Astrocyte (in vitro differentiated cells and primary cell): ENCODE results near the gene MYL12A. TPM values are rescaled to one million over a fixed set of nuclear protein-coding genes. Genes with fewer than 3 reads are reported as not detected.

ENCODE experiments used
- DNase-seq: peaks from one replicate; pipeline ENCODE4 v3.0.0-alpha.2; 2010; ENCODE audit warnings: low read depth
- FAIRE-seq: peaks from 2 replicates; lab custom pipeline; 2011; peaks lifted over from hg19 to GRCh38; lab: Jason Lieb, UNC
- H2AFZ ChIP-seq: 2 replicates; pipeline ENCODE4 v1.6.0; 2012; ENCODE audit warnings: low read depth, low read length, inconsistent platforms
- H3K27ac ChIP-seq: 2 replicates; pipeline ENCODE4 v1.5.1; 2011; ENCODE audit warnings: low read depth, low read length, inconsistent platforms
- H3K27me3 ChIP-seq: 2 replicates; pipeline ENCODE4 v1.6.0; 2011; ENCODE audit warnings: low read length, inconsistent platforms; ENCODE audit not compliant: insufficient read depth
- H3K36me3 ChIP-seq: 2 replicates; pipeline ENCODE4 v1.5.1; 2011; ENCODE audit warnings: low read length, inconsistent platforms; ENCODE audit not compliant: insufficient read depth
- H3K4me1 ChIP-seq: 2 replicates; pipeline ENCODE4 v1.5.1; 2011; ENCODE audit warnings: low read length, inconsistent platforms; ENCODE audit not compliant: insufficient read depth
- H3K4me2 ChIP-seq: 2 replicates; pipeline ENCODE4 v1.6.0; 2012; ENCODE audit warnings: low read length, inconsistent platforms
- H3K4me3 ChIP-seq: 2 replicates; pipeline ENCODE4 v1.5.1; 2011; ENCODE audit warnings: low read depth, mild to moderate bottlenecking, low read length, inconsistent platforms; ENCODE audit not compliant: insufficient read depth
- H3K79me2 ChIP-seq: 2 replicates; pipeline ENCODE4 v1.6.0; 2012; ENCODE audit warnings: mild to moderate bottlenecking, low read length, inconsistent platforms; ENCODE audit not compliant: insufficient read depth
- H3K9ac ChIP-seq: 2 replicates; pipeline ENCODE4 v1.6.0; 2012; ENCODE audit warnings: mild to moderate bottlenecking, low read length, inconsistent platforms
- H3K9me3 ChIP-seq: 2 replicates; pipeline ENCODE4 v1.5.1; 2012; ENCODE audit warnings: low read depth, mild to moderate bottlenecking, low read length, inconsistent platforms; ENCODE audit not compliant: insufficient read depth
- H4K20me1 ChIP-seq: 2 replicates; pipeline ENCODE4 v1.6.0; 2012; ENCODE audit warnings: low read length, inconsistent platforms; ENCODE audit not compliant: insufficient read depth
- H3K27ac Mint-ChIP-seq: one replicate; pipeline ENCODE4 v1.8.0; 2021; ENCODE audit warnings: mild to moderate bottlenecking, mixed read lengths; ENCODE audit not compliant: unreplicated experiment
- H3K27me3 Mint-ChIP-seq: one replicate; pipeline ENCODE4 v1.8.0; 2021; ENCODE audit warnings: low read depth, mixed read lengths; ENCODE audit not compliant: unreplicated experiment
- H3K36me3 Mint-ChIP-seq: one replicate; pipeline ENCODE4 v1.8.0; 2021; ENCODE audit warnings: low read depth, mixed read lengths; ENCODE audit not compliant: unreplicated experiment
- H3K4me1 Mint-ChIP-seq: one replicate; pipeline ENCODE4 v1.8.0; 2021; ENCODE audit warnings: low read depth, mixed read lengths; ENCODE audit not compliant: unreplicated experiment
- H3K4me3 Mint-ChIP-seq: one replicate; pipeline ENCODE4 v1.8.0; 2021; ENCODE audit warnings: mild to moderate bottlenecking, moderate library complexity, mixed read lengths; ENCODE audit not compliant: unreplicated experiment
- H3K9me3 Mint-ChIP-seq: one replicate; pipeline ENCODE4 v1.8.0; 2021; ENCODE audit warnings: mild to moderate bottlenecking, mixed read lengths; ENCODE audit not compliant: unreplicated experiment
- CTCF ChIP-seq: IDR thresholded peaks from 2 replicates; pipeline ENCODE4 v1.5.1; 2011; ENCODE audit warnings: low read depth, mild to moderate bottlenecking, inconsistent platforms, low read length, moderate library complexity; ENCODE audit not compliant: insufficient read depth
- EZH2 ChIP-seq: IDR thresholded peaks from 2 replicates; pipeline ENCODE4 v1.6.1; 2012; ENCODE audit warnings: mild to moderate bottlenecking, low read length, inconsistent platforms; ENCODE audit not compliant: insufficient read depth
- total RNA-seq: library from RNA; stranded (reverse); gene quantifications from 2 replicates; pipeline ENCODE4 v1.2.1, GENCODE V29; 2021

The MYL12A gene
- total RNA-seq, 1 donor from 2014 or later: 682 TPM

GRCh38 chr18:3225588-3225987 lies 22.0 kb upstream of the MYL12A start:
- peaks cover 2% of the 10 kb centered on the region for H3K36me3 Mint-ChIP-seq
- Histone ChIP-seq H3K4me3 (no peak overlapping the region), H3K4me2 (no peak overlapping the region), H3K36me3 (no peaks in the 10 kb centered on the region), H3K27me3 (no peaks in the 10 kb centered on the region), H3K9ac (no peak overlapping the region), H3K9me3 (no peaks in the 10 kb centered on the region), H3K27ac (no peak overlapping the region), H3K79me2 (no peaks in the 10 kb centered on the region), H2AFZ (no peak overlapping the region), H3K4me1 (no peaks in the 10 kb centered on the region), H4K20me1 (no peaks in the 10 kb centered on the region)
- TF ChIP-seq EZH2 (no peak), CTCF (no peak)
- no peaks in the 10 kb centered on the region for H3K9me3 Mint-ChIP-seq
- DNase-seq: no peak
- H3K4me1 Mint-ChIP-seq: no peaks in the 10 kb centered on the region
- H3K27me3 Mint-ChIP-seq: peaks cover 5% of the 10 kb centered on the region
- H3K4me3 Mint-ChIP-seq: no peak overlapping the region
- no peak overlapping the region for H3K27ac Mint-ChIP-seq
- no peak for FAIRE-seq

DNA sequence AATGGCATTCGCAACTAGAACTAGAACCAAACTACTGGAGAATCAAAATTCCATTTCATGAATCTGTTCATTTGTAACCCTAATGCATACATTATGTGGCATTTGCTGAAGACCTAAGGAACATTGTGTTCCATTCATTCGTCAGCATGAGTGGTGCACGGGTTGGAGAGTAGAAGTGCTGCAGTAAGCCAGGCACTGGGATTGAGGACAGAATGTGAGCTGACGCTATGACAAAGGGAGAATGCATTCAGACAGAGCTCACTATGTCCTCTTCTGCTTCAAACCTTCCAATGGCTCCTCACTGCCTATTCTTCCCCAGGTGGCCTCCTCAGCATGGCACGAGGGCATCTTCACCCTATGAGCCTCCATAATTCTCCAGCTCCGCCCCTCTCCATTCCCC lies 21.6 kb upstream of the MYL12A start:
- Mint-ChIP-seq H3K4me1 (no peaks in the 10 kb centered on the region), H3K9me3 (no peaks in the 10 kb centered on the region), H3K36me3 (peaks cover 2% of the 10 kb centered on the region), H3K27me3 (peaks cover 5% of the 10 kb centered on the region), H3K27ac (no peak overlapping the region), H3K4me3 (no peak overlapping the region)
- no peaks in the 10 kb centered on the region for H3K27me3 ChIP-seq
- TF ChIP-seq CTCF (no peak), EZH2 (no peak)
- H3K36me3 ChIP-seq: no peaks in the 10 kb centered on the region
- no peaks in the 10 kb centered on the region for H3K9me3 ChIP-seq
- no peak overlapping the region for H3K4me2 ChIP-seq
- DNase-seq: no peak
- no peak overlapping the region for H3K9ac ChIP-seq
- H3K79me2 ChIP-seq: no peaks in the 10 kb centered on the region
- H3K27ac ChIP-seq: no peak overlapping the region
- H4K20me1 ChIP-seq: no peaks in the 10 kb centered on the region
- no peaks in the 10 kb centered on the region for H3K4me1 ChIP-seq
- no peak overlapping the region for H3K4me3 ChIP-seq
- no peak overlapping the region for H2AFZ ChIP-seq
- no peak for FAIRE-seq

- H3K27me3 Mint-ChIP-seq: peaks cover 5% of the 10 kb centered on the region
- DNase-seq: no peak
- Histone ChIP-seq H3K9ac (no peak overlapping the region), H3K4me2 (no peak overlapping the region), H3K4me1 (no peaks in the 10 kb centered on the region), H3K9me3 (no peaks in the 10 kb centered on the region), H2AFZ (no peak overlapping the region), H3K79me2 (no peaks in the 10 kb centered on the region), H3K27me3 (no peaks in the 10 kb centered on the region), H3K36me3 (no peaks in the 10 kb centered on the region), H3K27ac (no peak overlapping the region), H3K4me3 (no peak overlapping the region), H4K20me1 (no peaks in the 10 kb centered on the region)
- TF ChIP-seq CTCF (no peak), EZH2 (no peak)
- no peaks in the 10 kb centered on the region for H3K4me1 Mint-ChIP-seq
- no peak overlapping the region for H3K27ac Mint-ChIP-seq
- no peak overlapping the region for H3K4me3 Mint-ChIP-seq
- FAIRE-seq: no peak
- no peaks in the 10 kb centered on the region for H3K9me3 Mint-ChIP-seq
- H3K36me3 Mint-ChIP-seq: peaks cover 2% of the 10 kb centered on the region
Observed at GRCh38 chr18:3230401-3231334, 16.9 kb upstream of the MYL12A start.
